ENCODE data around the gene LARGE1.
A peak's percentile ranks its signal among the peaks of the same experiment; 100 is the strongest.

The LARGE1 gene

DNA sequence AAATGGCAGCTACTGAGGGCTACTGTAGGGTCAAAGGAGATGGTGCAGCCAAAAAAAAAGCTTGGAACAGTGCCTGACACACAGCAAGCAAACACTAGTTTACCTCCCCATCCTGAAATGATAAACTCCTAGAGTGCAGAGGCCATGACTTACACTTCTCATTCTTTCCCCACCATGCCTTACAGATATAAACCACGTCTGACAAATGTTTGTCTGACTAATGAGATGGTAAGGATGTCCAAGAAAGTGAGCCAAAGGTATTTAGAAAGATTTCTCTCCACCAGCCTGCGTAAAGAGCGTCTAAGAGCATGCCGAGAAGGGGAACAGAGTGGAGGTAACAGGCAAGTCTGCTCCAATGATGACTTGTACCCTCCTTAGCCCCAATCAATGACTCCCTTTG, 99.0 kb downstream of the LARGE1 start:
- DNase-seq (ENCODE audit: low spot score): no peak

DNA sequence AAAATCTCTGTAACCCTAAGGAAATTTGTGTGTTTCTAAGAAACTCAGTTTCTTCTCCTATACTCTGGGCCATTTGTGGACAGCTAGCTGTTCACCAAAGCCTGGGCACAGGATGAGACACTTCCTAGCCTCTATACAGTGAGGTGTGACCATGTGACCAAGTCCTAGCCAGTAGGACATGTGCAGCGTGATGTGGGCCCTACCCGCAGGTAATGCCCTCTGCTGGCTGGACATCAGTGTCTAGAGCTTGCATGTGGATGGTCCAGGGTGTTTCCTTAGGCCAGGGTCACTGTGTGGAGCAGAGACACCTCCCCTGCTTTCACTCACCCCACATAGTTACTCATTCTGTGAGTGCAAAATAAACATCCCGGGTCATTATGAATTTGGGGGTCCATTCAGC, 100.5 kb downstream of the LARGE1 start:
- no peak for DNase-seq (ENCODE audit: low spot score)

DNA sequence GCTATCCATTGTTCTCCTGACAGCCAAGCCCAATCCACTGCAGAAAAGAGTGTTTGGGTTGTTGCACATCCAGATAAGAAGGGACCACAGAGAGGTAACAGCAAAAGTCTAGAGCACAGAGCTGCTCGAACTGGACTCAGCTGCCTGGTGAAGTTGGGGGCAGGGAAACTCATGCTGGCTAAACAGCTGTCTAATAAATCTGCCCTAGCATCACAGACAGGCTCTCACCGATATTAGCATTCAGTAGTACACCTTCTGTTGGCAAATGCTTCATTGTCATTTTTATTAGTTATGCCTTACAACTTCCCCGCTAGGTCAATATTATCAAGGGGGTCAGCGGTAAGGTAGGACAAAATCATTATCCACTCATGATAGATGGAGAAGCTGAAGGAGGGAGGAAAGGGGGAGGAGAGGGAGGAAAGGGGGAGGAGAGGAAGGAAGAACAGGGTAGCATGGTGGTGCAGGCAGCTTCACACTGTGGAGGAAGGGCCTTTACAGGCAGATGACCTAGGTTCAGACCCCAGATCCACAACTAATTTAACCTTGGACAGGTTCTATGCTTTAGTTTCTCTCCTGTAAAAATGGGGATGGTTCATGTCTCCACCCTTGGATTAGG, 102.7 kb downstream of the LARGE1 start:
- DNase-seq (ENCODE audit: low spot score): no peak

- DNase-seq (ENCODE audit: low spot score): no peak
Measured at GRCh38 chr22:33812360-33812977, 107.8 kb downstream of the LARGE1 start.

GRCh38 chr22:33811686-33812085, 108.6 kb downstream of the LARGE1 start:
- DNase-seq (ENCODE audit: low spot score): peak; percentile 88

- DNase-seq (ENCODE audit: low spot score): no peak
Measured at GRCh38 chr22:33811208-33811607, 109.1 kb downstream of the LARGE1 start.

GRCh38 chr22:33807470-33807869, 112.8 kb downstream of the LARGE1 start:
- no peak for DNase-seq (ENCODE audit: low spot score)

DNA sequence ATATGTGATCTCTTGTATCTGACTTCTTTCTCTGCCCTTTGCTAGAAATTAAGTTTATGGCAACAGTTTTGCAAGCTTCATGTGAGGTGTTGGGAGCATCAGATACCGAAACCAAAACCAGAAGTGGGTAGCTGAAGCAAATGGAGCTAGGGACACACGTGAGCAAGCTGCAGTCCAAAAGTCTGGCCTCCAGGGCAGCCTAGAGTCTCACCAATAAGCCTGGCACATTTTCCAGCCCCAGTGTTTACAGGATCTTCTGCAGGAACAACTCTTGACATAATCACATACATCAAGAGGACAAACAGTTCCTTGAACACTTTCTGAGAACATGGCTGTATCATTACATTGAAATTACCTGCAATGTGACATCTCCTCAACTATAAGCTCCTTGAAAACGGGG, 114.1 kb downstream of the LARGE1 start:
- no peak for DNase-seq (ENCODE audit: low spot score)

GRCh38 chr22:33803371-33804282, 116.6 kb downstream of the LARGE1 start:
- DNase-seq (ENCODE audit: low spot score): peak; percentile 91

DNA sequence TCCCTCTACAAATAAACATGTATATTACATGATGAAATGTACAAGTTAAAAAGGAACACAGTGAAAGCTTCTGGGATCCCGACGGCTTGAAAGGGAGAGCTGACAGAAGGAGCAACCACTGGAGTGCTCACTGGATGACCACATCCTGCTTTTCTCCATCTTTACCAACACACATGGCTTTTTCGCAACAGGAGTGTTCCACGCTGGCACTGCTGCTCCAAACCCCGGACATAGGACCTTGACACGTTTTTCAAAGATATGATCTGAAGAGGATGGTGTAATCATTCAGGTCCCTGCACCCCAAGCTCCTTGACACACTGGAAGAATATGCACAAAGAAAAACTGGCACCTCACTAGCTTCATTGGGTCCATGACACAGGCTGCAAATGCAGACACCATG, 121.9 kb downstream of the LARGE1 start:
- no peak for DNase-seq (ENCODE audit: low spot score)

DNA sequence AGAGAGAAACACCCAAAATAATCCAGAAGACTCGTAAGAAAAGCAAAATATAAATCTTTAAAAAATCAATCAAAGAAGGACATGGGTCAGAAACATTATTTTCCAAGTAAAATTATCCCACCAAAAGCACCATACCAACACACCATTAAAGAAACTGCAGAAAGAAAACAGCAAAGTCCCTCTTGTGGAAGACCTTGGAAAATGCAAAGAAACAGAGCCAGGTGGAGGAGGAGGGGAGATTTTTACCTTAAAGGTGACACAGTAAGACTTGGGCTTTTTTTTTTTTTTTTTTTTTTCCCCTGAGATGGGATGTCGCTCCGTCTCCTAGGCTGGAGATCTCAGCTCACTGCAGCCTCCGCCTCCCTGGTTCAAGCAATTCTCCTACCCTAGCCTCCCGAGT, 123.8 kb downstream of the LARGE1 start:
- no peak for DNase-seq (ENCODE audit: low spot score)

- no peak for DNase-seq (ENCODE audit: low spot score)
Measured at GRCh38 chr22:33793475-33793874, 126.8 kb downstream of the LARGE1 start.

DNA sequence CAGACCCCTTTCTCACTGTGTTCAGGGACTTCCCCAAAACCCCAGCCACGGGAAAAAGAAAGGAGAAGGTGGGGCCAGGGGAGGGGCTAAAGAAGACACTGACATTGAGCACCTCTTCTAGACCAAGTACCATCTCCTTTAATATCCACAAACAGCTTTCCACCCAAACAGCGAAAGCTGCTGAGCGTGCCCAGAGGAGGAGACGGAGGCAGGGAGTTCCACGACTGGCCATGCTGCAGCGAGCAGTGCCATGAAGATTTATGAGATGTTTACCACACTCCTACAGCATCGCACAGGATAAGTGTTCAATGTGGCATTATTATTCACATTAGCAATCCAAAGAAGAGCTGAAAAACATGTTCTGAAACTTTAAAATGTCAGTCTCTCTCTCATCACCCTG, 127.4 kb downstream of the LARGE1 start:
- DNase-seq (ENCODE audit: low spot score): peak; percentile 40

DNA sequence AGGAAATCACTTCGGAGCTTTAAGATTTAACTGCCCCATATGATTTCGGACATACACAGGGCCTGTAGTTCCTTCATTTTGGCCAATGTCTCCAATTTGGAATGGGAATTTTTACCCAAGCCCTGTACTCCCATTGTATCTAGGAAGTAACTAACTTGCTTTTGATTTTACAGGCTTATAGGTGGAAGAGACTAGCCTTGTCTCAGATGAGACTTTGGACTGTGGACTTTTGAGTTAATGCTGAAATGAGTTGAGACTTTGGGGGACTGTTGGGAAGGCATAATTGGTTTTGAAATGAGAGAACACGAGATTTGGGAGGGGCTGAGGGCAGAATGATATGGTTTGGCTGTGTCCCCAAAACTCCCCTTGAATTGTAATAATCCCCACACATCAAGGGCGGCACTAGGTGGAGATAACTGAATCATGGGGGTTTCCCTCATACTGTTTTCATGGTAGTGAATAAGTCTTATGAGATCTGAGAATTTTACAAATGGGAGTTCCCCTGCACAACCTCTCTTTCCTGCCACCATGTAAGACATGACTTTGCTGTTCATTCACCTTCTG, 130.5 kb downstream of the LARGE1 start:
- no peak for DNase-seq (ENCODE audit: low spot score)

- DNase-seq (ENCODE audit: low spot score): no peak
Measured at GRCh38 chr22:33788927-33789326, 131.3 kb downstream of the LARGE1 start.

GRCh38 chr22:33787645-33788456, 132.4 kb downstream of the LARGE1 start:
- no peak for DNase-seq (ENCODE audit: low spot score)

- no peak for DNase-seq (ENCODE audit: low spot score)
Measured at GRCh38 chr22:33786149-33786548, 134.1 kb downstream of the LARGE1 start.

- peak; percentile 88 for DNase-seq (ENCODE audit: low spot score)
Measured at GRCh38 chr22:33785283-33785968, 134.8 kb downstream of the LARGE1 start.

GRCh38 chr22:33781411-33781810, 138.9 kb downstream of the LARGE1 start:
- peak; percentile 73 for DNase-seq (ENCODE audit: low spot score)

DNA sequence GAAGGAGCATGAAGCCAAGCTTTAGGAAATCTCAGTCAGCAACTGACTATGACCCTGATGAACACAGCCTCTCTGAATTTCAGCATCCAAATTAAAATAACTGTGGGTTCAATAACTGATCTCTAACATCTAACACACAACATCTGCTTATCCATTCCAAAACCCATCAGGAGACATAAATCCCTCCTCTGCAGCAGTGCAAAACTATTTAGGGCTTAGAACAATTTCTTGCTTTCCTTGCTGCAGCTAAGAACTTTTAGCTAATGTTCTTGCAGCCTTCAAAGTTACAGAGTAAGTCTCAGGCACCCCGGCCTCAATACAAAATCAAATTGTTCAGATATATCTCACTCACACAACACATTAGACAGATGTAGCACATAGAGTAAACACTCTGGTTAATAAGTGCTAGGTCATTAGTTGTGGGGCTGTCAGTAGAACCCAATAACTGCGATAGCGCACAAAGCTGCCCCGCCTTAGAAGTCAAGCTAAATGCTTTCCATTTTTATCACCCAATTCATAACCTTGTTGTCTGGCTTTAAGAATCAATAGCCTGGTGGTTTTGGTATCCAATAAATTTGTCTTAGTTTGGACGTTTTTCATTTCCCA, 139.6 kb downstream of the LARGE1 start:
- DNase-seq (ENCODE audit: low spot score): no peak

GRCh38 chr22:33779243-33779642, 141.0 kb downstream of the LARGE1 start:
- no peak for DNase-seq (ENCODE audit: low spot score)
